ENCODE measurements around the gene ACTR3.
"Not testable (repeated sequence)": the region's sequence is repeated elsewhere in the genome, so short reads cannot be mapped to it uniquely, and the experiment has no call there.

Gene ACTR3

GRCh38 chr2:113889471-113890252 lies at the start of gene ACTR3:
TSS of gene ACTR3 (plus strand) at chr2:113890089. CDS start at chr2:113890280, 191 bp downstream.
- DNase-seq (ENCODE audit: low read depth in 2 of 2): peak; percentile 97 to 98

- no peak for DNase-seq (ENCODE audit: low read depth in 2 of 2)
Measured at GRCh38 chr2:113840518-113840917, 49.4 kb upstream of the ACTR3 start.

GRCh38 chr2:113842919-113843736 lies 46.8 kb upstream of the ACTR3 start:
- DNase-seq (ENCODE audit: low read depth in 2 of 2): peak; percentile 56 to 61

- not testable (repeated sequence) for DNase-seq (ENCODE audit: low read depth in 2 of 2)
Measured at GRCh38 chr2:113843737-113844050, 46.2 kb upstream of the ACTR3 start.

- DNase-seq (ENCODE audit: low read depth in 2 of 2): no peak
Measured at GRCh38 chr2:113845261-113845660, 44.6 kb upstream of the ACTR3 start.

- DNase-seq (ENCODE audit: low read depth in 2 of 2): not testable (repeated sequence)
Measured at GRCh38 chr2:113845796-113846195, 44.1 kb upstream of the ACTR3 start.

- no peak for DNase-seq (ENCODE audit: low read depth in 2 of 2)
Measured at GRCh38 chr2:113846429-113846828, 43.5 kb upstream of the ACTR3 start.

GRCh38 chr2:113847144-113847543 lies 42.7 kb upstream of the ACTR3 start:
- DNase-seq (ENCODE audit: low read depth in 2 of 2): no peak

GRCh38 chr2:113848758-113849415 lies 41.0 kb upstream of the ACTR3 start:
- no peak for DNase-seq (ENCODE audit: low read depth in 2 of 2)

GRCh38 chr2:113850687-113851086 lies 39.2 kb upstream of the ACTR3 start:
- no peak for DNase-seq (ENCODE audit: low read depth in 2 of 2)

GRCh38 chr2:113851640-113852039 lies 38.2 kb upstream of the ACTR3 start:
- DNase-seq (ENCODE audit: low read depth in 2 of 2): no peak

GRCh38 chr2:113854208-113854607 lies 35.7 kb upstream of the ACTR3 start:
- no peak for DNase-seq (ENCODE audit: low read depth in 2 of 2)

GRCh38 chr2:113854970-113855740 lies 34.7 kb upstream of the ACTR3 start:
- DNase-seq (ENCODE audit: low read depth in 2 of 2): no peak

GRCh38 chr2:113857464-113857863 lies 32.4 kb upstream of the ACTR3 start:
- no peak for DNase-seq (ENCODE audit: low read depth in 2 of 2)

GRCh38 chr2:113858764-113859163 lies 31.1 kb upstream of the ACTR3 start:
- DNase-seq (ENCODE audit: low read depth in 2 of 2): peak in 1 of 2 experiments; percentile 19

GRCh38 chr2:113861740-113862139 lies 28.1 kb upstream of the ACTR3 start:
- DNase-seq (ENCODE audit: low read depth in 2 of 2): no peak

GRCh38 chr2:113863144-113863543 lies 26.7 kb upstream of the ACTR3 start:
- no peak for DNase-seq (ENCODE audit: low read depth in 2 of 2)

- DNase-seq (ENCODE audit: low read depth in 2 of 2): no peak
Measured at GRCh38 chr2:113867571-113867970, 22.3 kb upstream of the ACTR3 start.

GRCh38 chr2:113869253-113869652 lies 20.6 kb upstream of the ACTR3 start:
- no peak for DNase-seq (ENCODE audit: low read depth in 2 of 2)

GRCh38 chr2:113872201-113872600 lies 17.7 kb upstream of the ACTR3 start:
- peak; percentile 39 to 45 for DNase-seq (ENCODE audit: low read depth in 2 of 2)

GRCh38 chr2:113873867-113874266 lies 16.0 kb upstream of the ACTR3 start:
- DNase-seq (ENCODE audit: low read depth in 2 of 2): no peak

- DNase-seq (ENCODE audit: low read depth in 2 of 2): no peak
Measured at GRCh38 chr2:113875135-113875534, 14.8 kb upstream of the ACTR3 start.

Data from fibroblast of skin of left biceps (primary cell).